Activated CD4-positive, alpha-beta T cell treated with anti-CD3 and anti-CD28 coated beads, Interleukin-2, Interleukin-6, amounts not matched to agents 100 ng/mL and 50 ng/mL, durations not matched to agents 16 hours and 8 hours (primary cell): ENCODE measurements around the gene CDC5L.

ENCODE experiments used
- DNase-seq: peaks from one replicate; pipeline ENCODE4 v3.0.0-alpha.2; 2020

Gene CDC5L

DNA sequence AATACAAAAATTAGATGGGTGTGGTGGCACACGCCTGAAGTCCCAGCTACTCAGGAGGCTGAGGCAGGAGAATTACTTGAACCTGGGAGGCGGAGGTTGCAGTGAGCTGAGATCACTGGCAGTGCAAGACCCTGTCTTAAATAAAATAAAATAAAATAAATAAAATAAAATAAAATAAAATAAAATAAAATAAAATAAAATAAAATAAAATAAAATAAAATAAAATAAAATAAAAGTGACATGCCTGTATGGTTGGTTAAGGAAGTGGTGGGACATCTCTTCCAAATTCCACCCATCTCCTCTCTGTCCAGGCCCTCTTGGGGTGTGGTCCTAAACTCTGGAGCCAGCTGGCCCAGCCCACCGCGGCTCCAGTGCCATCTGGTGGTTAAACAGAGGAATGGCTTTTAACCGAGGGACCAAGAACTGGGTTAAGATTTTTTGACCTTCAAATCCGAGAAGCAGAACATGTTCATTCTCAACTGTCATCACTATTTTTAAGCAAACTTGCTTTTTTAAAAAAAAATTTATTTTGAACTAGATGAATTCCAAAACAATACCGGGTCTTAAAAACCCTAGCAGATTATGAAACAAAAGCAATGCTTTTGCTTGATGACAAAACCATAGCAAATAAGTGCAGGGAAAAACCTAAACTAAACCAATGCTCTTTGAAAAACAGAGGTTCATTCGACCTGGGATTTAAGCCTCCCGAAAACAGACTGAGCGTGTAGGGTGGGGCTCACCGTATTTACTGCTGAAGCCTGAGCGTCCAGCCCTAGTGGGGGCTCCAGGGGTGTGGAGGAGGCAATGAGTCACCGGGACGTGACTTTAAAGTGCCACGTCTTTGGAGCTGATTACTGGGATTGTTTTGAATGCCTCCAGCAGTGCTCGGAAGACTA is 68.8 kb downstream of the CDC5L start:
- peak; percentile 70 for DNase-seq

DNA sequence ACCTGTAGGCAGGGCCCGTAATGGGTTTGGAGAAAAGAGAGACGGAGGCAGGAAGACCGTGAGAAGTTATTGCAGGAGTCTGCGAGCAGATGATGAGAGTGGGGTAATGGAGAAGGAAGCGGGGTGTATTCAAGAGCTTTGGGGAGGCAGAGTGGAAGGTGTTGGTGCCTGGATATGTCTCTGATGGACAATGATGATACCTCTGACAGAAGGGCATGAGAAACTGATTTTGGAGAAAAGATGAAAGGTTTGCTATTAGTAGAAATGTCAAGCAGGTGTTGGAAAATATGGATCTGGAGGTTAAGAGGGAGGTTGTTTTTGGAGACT is 69.4 kb downstream of the CDC5L start:
- no peak for DNase-seq

DNA sequence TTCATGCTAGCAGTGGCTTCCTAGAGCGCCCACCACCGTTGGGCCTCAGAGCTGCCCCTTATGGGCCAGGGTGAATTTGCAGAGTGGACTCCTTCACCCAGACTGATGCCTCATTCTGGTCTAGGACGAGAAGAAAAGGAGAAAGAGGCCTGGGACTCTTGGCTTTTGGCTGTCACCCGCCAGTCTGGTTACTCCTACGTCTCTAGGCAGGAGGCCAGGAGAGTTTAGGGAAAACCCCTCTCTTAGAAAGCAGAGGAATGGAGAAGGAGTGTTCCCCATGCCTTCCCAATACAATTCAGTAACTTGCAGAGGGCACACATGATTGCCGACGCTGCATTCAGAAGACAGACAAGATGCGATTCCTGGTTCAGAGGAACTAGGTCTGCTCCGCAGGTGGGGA is 70.1 kb downstream of the CDC5L start:
- no peak for DNase-seq

GRCh38 chr6:44458551-44458950 is 71.0 kb downstream of the CDC5L start:
- DNase-seq = no peak

DNA sequence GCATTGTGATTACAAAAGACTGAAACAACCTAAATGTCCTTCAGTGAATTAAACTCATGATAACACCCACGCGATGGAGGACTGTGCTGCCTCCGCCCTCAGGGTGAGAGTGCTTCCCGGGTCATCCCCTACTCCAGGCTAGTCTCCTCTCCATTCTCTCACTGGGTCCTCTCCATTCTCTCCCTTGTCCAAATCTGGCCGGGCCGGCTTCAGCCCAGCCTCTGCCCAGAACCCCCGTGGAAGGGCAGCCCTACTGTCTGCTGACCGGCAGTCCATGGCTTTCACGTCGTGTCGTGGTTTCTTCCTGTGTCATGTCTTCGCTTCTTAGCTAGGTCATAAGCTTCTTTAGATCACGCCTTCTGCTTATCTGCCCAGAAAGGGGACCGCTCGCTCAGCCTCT is 74.8 kb downstream of the CDC5L start:
- no peak for DNase-seq

- no peak for DNase-seq
Measured at GRCh38 chr6:44462797-44463727, 75.6 kb downstream of the CDC5L start.

GRCh38 chr6:44463728-44464450 is 76.4 kb downstream of the CDC5L start:
- DNase-seq = no peak

DNA sequence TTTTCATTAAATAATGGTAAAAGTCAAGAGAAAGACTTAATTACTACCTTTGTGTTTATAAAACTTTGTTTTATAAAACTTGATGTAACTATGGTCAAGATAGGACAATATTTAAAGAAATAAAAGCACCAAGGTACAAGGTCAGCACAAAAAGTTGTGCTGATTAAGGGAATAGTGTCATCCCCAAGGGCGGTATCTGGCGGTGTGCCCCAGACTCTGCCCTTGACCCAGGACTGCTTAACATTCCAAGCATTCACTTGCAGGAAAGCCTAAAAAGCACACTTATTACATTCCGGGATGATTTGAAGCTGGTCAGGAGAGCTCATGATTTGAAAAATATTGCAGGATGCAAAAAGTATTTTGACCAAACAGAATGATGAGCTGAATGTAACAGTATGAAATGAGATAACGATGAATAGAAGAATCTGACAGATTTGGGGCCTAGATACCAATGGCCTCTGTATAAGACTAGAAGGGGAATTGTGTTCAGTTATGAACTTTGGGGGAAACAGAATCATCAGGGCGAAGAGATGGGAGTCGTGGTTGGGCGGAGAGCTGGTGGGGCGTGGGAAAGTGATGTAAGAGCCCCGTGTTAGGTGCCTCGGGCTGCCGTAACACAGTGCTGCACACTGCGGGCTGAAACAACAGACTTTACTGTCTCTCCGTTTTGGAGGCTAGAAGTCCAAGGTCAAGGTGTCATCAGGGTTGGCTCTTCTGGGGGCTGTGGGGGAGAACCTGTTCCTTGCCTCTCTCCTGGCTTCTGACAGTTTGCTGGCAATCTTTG is 77.2 kb downstream of the CDC5L start:
- DNase-seq = no peak

DNA sequence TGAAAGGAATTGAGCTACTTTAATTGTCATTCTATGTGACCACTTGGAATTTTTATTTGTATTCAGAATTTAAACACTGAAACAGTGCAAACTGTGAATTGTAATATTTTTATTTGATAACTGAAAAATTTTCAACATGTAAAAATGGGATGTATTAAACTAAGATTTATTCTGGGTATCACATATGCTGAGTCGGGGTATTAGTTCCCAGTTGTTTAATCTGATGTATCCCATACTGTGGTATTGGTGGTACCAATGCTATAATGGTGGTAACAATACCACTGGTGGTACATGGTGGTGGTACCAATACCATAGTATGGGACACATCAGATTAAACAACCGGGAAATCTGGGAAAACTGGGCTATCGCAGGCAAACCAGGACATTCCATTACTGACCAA is 79.4 kb downstream of the CDC5L start:
- DNase-seq = no peak

- DNase-seq = no peak
Measured at GRCh38 chr6:44468835-44469234, 81.3 kb downstream of the CDC5L start.

DNA sequence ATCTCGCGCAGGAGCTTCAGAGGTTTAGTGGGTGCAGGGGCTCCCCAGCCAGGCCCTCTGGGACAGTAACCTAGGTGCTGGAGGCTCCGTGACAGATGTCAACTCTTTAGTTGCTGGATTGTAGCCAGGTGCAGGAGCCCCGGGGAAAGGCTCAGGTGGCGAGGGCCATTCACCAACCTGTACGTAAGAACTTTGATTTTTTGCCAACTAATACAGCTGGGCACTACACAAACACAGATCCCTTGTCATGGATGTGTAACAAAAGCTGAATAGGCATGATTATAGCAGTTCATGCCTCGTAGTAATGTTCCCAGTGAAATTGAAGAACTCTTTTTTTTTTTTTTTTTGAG is 82.6 kb downstream of the CDC5L start:
- DNase-seq = no peak

DNA sequence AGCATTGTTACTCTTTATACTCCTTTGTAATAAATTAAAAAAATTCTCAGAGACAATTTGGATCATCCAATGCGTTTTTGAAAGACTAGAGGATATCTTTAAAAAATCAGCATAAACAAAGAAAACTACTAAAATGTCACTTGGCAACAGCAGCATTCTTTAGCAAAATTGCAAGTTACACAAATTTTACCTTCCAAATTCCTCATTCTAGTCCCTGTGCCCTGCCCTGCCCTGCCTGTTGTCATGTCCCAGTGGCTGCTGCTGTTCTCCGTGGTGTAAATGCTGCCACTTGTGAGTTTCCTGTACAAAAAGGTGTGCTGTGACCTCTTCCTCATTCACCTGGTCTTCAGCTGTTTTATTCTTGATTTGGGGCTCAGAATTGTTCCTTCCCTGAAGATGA is 83.2 kb downstream of the CDC5L start:
- no peak for DNase-seq

GRCh38 chr6:44471271-44471981 is 83.9 kb downstream of the CDC5L start:
- no peak for DNase-seq

DNA sequence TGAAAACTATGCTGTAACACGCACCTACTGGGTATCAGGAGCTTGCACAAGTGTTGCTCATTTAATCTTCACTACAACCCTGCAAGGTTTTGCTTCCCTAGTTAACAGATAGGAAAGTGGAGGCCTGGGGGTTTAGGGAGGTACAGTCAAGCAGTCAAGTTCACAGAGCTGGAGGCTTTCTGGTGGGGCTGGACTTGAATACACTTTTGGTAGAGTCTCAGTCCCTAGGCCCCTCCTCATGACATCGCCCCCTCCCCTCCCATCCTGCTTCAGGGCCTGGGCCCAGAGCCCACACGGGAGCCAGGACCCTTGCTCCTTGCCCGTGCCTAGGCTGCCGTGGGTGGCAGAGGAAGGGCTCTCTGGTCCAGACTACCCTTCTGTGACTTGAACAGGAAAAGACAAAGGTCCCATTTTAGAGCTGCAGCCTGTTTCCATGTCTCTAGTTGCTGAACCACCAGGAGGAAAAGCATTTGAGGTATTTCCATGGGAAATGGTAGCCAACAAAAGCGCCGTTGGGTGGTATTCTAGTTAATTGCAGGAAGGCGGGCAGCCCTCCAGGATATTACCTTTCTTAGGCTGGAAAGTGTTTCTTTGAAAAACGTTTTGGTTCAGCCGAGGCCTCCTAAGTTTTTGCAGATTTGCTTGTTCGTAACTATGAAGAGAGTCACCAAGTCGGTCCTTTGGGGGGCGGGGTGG is 84.9 kb downstream of the CDC5L start:
- DNase-seq = no peak

DNA sequence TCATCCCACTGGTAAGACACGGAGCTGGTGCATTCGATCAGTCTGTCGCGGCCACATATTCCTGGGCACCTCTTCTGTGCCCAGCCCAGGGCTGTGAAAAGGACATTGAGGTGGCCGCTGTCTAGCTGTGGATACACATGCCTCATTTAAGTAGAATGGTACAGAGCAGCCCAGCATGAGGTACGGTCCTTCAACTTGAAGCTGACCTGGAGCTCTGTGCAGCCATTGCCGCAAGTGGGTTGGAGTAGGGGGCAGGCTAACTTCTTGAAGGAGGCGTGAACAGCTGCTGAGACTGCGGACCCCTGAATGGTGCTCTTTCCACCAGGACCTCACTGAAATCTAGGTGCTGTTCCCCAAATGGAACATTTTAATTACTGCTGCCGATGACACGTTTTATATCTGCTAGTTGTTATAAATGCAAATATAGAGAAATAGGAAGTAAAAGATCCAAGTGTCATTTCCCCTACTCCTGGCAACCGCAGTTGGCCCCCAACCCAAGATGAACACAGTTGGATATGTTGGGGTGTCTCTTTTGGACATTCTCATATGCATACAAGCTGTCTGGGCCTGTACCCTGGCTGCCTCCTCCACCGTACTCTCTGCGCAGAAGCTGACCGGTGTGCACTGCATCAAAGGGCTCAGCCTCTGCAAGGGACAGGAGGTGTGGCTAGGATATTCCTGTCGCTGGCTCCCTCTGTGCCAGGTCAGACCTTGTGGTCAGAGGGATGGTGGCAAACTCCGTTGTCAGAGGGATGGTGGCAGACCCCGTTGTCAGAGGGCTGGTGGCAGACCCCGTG is 86.1 kb downstream of the CDC5L start:
- DNase-seq = no peak

DNA sequence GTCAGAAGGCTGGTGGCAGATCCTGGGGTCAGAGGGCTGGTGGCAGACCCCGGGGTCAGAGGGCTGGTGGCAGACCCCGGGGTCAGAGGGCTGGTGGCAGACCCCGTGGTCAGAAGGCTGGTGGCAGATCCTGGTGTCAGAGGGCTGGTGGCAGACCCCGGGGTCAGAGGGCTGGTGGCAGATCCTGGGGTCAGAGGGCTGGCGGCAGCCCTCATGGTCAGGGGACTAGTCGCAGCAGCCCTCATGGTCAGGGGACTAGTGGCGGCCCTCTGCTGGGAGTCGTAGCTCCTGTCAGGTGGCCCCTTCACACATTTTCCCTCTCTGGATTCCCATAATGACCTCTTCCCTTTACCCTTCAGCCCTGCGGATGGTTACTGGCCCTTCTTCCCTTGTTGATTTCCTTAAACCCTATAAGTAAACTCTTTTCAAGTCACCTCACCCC is 86.7 kb downstream of the CDC5L start:
- no peak for DNase-seq

- DNase-seq = no peak
Measured at GRCh38 chr6:44474643-44475042, 87.1 kb downstream of the CDC5L start.

- no peak for DNase-seq
Measured at GRCh38 chr6:44475417-44475778, 87.9 kb downstream of the CDC5L start.

DNA sequence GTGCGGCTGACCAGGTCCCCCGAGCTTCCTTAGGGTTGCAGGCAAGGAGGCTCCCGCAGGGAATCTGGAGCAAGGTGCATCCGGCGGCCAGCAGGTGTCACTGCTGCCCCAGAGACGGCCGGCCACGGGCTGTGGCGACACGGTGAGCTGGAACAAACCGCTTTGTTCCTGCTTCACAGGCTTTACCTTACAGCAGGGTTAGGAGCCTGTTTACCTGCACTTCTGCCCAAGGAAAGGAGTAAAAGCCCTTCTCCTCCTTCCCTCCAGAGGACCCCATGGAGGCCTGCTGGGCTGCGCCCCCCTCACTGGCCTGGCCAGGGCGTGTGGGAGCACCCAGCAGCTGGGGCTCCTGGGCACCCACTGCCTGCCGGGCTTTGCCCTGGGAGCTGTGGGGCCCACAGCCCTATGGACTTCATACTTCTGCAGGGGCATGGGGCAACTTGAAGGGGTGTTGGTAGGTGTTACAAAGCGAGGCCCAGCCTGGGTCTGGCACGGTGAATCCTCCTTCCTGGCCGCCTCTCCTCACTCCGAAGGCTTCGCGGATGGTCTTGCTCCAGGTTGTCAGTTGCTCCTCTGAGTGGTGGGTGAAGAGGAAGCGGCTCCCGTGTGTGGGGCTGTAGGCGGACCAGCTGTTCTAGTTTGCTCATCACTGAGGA is 88.4 kb downstream of the CDC5L start:
- DNase-seq = peak; percentile 80

GRCh38 chr6:44476849-44477248 is 89.3 kb downstream of the CDC5L start:
- DNase-seq = no peak
